CD4-positive, alpha-beta T cell treated with Interferon gamma for 1 hour (primary cell): ENCODE data around the gene KAT2A.

ENCODE experiments used
- DNase-seq: peaks from one replicate; pipeline ENCODE4 v3.0.0-alpha.2; 2020

The KAT2A gene

GRCh38 chr17:42090964-42091790, 30.0 kb downstream of the KAT2A start:
- DNase-seq = no peak

GRCh38 chr17:42088736-42089135, 32.4 kb downstream of the KAT2A start:
- no peak for DNase-seq

- no peak for DNase-seq
Observed at GRCh38 chr17:42087736-42088705, 33.1 kb downstream of the KAT2A start.

GRCh38 chr17:42087042-42087701, 34.0 kb downstream of the KAT2A start:
- DNase-seq = no peak

GRCh38 chr17:42081516-42082129, 39.5 kb downstream of the KAT2A start:
- DNase-seq = no peak

GRCh38 chr17:42079541-42079940, 41.6 kb downstream of the KAT2A start:
- DNase-seq = no peak

- DNase-seq = no peak
Observed at GRCh38 chr17:42078396-42079043, 42.6 kb downstream of the KAT2A start.

- no peak for DNase-seq
Observed at GRCh38 chr17:42077755-42078154, 43.4 kb downstream of the KAT2A start.

- no peak for DNase-seq
Observed at GRCh38 chr17:42076797-42077559, 44.2 kb downstream of the KAT2A start.

- no peak for DNase-seq
Observed at GRCh38 chr17:42075789-42076188, 45.4 kb downstream of the KAT2A start.

- no peak for DNase-seq
Observed at GRCh38 chr17:42072323-42073187, 48.6 kb downstream of the KAT2A start.

- no peak for DNase-seq
Observed at GRCh38 chr17:42071810-42072209, 49.4 kb downstream of the KAT2A start.

GRCh38 chr17:42068979-42069378, 52.2 kb downstream of the KAT2A start:
- DNase-seq = no peak

- DNase-seq = peak; percentile 52
Observed at GRCh38 chr17:42067371-42068091, 53.6 kb downstream of the KAT2A start.

GRCh38 chr17:42065201-42065600, 56.0 kb downstream of the KAT2A start:
- peak; percentile 13 for DNase-seq
